CD14-positive monocyte (primary cell): Measurements from ENCODE around the gene PIAS1. TPM values are rescaled to one million over a fixed set of nuclear protein-coding genes. Genes with fewer than 3 reads are reported as not detected.
A peak's percentile ranks its signal among the peaks of the same experiment; 100 is the strongest.

ENCODE experiments used
- DNase-seq, 3 donors: peaks; one replicate each; pipeline ENCODE4 v3.0.0-alpha.2; 2011 to 2022
- H2AFZ ChIP-seq: 2 replicates; pipeline ENCODE4 v1.6.0; 2012; ENCODE audit warnings: mild to moderate bottlenecking, low read depth, low read length, inconsistent platforms; ENCODE audit not compliant: insufficient read depth, poor library complexity, severe bottlenecking
- H3K27ac ChIP-seq, 2 donors: 1 replicate in 1 of 2; 2 replicates in 1 of 2; pipeline ENCODE4 v1.5.1; 2012 to 2013; ENCODE audit warnings: low read length in 2 of 2, control low read depth in 1 of 2, inconsistent platforms in 1 of 2, low read depth in 1 of 2, mild to moderate bottlenecking in 1 of 2
- H3K27me3 ChIP-seq, 2 donors: one replicate each; pipeline versions ENCODE4 v1.6.0 to v1.6.1; 2011 to 2013; ENCODE audit warnings: low read length in 2 of 2; ENCODE audit not compliant: control insufficient read depth in 2 of 2, insufficient read depth in 2 of 2
- H3K36me3 ChIP-seq, 2 donors: replicated peaks in 1 of 2; 1 replicate in 1 of 2; 2 replicates in 1 of 2; pipeline versions ENCODE4 v1.5.1 to v1.6.1; 2012 to 2013; ENCODE audit warnings: low read length in 2 of 2, control low read depth in 1 of 2, inconsistent platforms in 1 of 2, mild to moderate bottlenecking in 1 of 2; ENCODE audit not compliant: insufficient read depth in 2 of 2, control insufficient read depth in 1 of 2
- H3K4me1 ChIP-seq, 2 donors: 1 replicate in 1 of 2; 2 replicates in 1 of 2; pipeline versions ENCODE4 v1.5.1 to v1.6.1; 2012 to 2013; ENCODE audit warnings: low read length in 2 of 2, control low read depth in 1 of 2, inconsistent platforms in 1 of 2, mild to moderate bottlenecking in 1 of 2, moderate library complexity in 1 of 2; ENCODE audit not compliant: insufficient read depth in 2 of 2, control insufficient read depth in 1 of 2
- H3K4me2 ChIP-seq: replicated peaks from 2 replicates; pipeline ENCODE3; 2012; ENCODE audit warnings: low read length, moderate library complexity, mild to moderate bottlenecking; ENCODE audit not compliant: poor library complexity, severe bottlenecking; ENCODE audit errors: extremely low read depth
- H3K4me3 ChIP-seq, 3 experiments: fragments of 200-600 bp in 1 of 3; sonication (generic) in 1 of 3; replicated peaks in 1 of 3; 1 replicate in 2 of 3; 2 replicates in 1 of 3; pipeline ENCODE4 v1.5.1; 2011 to 2013; ENCODE audit warnings: low read length in 3 of 3, mild to moderate bottlenecking in 3 of 3, control low read depth in 2 of 3, low read depth in 2 of 3, inconsistent platforms in 1 of 3, moderate library complexity in 1 of 3
- H3K79me2 ChIP-seq: 2 replicates; pipeline ENCODE4 v1.6.0; 2012; ENCODE audit warnings: mild to moderate bottlenecking, control low read depth, inconsistent platforms, low read length, moderate library complexity; ENCODE audit not compliant: insufficient read depth
- H3K9ac ChIP-seq: 2 replicates; pipeline ENCODE4 v1.6.0; 2017; ENCODE audit warnings: low read length, mild to moderate bottlenecking; ENCODE audit not compliant: insufficient read depth, poor library complexity, severe bottlenecking
- H3K9me3 ChIP-seq, 2 donors: replicated peaks in 1 of 2; 1 replicate in 1 of 2; 2 replicates in 1 of 2; pipeline versions ENCODE4 v1.5.1 to v1.6.1; 2012 to 2013; ENCODE audit warnings: low read length in 2 of 2, control low read depth in 1 of 2; ENCODE audit not compliant: control insufficient read depth in 1 of 2, insufficient read depth in 1 of 2
- H4K20me1 ChIP-seq: 2 replicates; pipeline ENCODE4 v1.6.0; 2012; ENCODE audit warnings: mild to moderate bottlenecking, low read length, control low read depth, moderate library complexity; ENCODE audit not compliant: insufficient read depth
- H3K27ac Mint-ChIP-seq, 7 donors: one replicate each; pipeline ENCODE4 v1.8.0; 2020; ENCODE audit warnings: mild to moderate bottlenecking in 7 of 7, mixed read lengths in 7 of 7, moderate library complexity in 6 of 7, inconsistent platforms in 2 of 7
- H3K27me3 Mint-ChIP-seq, 3 donors: one replicate each; pipeline ENCODE4 v1.8.0; 2021 to 2022; ENCODE audit warnings: low read depth in 3 of 3, mild to moderate bottlenecking in 3 of 3, mixed read lengths in 3 of 3, moderate library complexity in 3 of 3, inconsistent platforms in 1 of 3
- H3K36me3 Mint-ChIP-seq, 2 donors: one replicate each; pipeline ENCODE4 v1.8.0; 2020; ENCODE audit warnings: mixed read lengths in 2 of 2, inconsistent platforms in 1 of 2, mild to moderate bottlenecking in 1 of 2
- H3K4me1 Mint-ChIP-seq: one replicate; pipeline ENCODE4 v1.8.0; 2020; ENCODE audit warnings: mild to moderate bottlenecking, mixed read lengths
- H3K4me3 Mint-ChIP-seq, 2 donors: one replicate each; pipeline ENCODE4 v1.8.0; 2020; ENCODE audit warnings: mild to moderate bottlenecking in 2 of 2, mixed read lengths in 2 of 2, moderate library complexity in 1 of 2
- H3K9me3 Mint-ChIP-seq, 7 donors: one replicate each; pipeline ENCODE4 v1.8.0; 2020 to 2022; ENCODE audit warnings: mixed read lengths in 7 of 7, mild to moderate bottlenecking in 6 of 7, moderate library complexity in 6 of 7, inconsistent platforms in 2 of 7
- WGBS: methylation state at CpG from one replicate; pipeline ENCODE4 v1.1.5; 2013; ENCODE audit warnings: missing lambda C conversion rate; ENCODE audit not compliant: insufficient coverage; 5-methylcytosine and 5-hydroxymethylcytosine counted together
- intact Hi-C, 2 donors: fragments of 100-400 bp; cut with micrococcal nuclease; formaldehyde crosslinking; loops; one replicate each; pipeline versions ENCODE4 v1.15.0 to v1.15.1; 2023
- polyA plus RNA-seq, 3 donors: library from polyadenylated mRNA; depleted of rRNA in 1 of 3; unstranded in 2 of 3; stranded (reverse) in 1 of 3; fragments of 300-500 nt in 2 of 3; fragments of >200 nt in 1 of 3; fragmentation: Illumina TruSeq in 2 of 3; gene quantifications; 1 replicate in 2 of 3; 2 replicates in 1 of 3; pipeline ENCODE4 v1.2.3, GENCODE V29; 2012 to 2021
- TF ChIP-seq, protein P1 (sequence below): fragments of 200-600 bp; IDR thresholded peaks from one replicate; pipeline ENCODE4 v1.8.0; 2022; ENCODE audit warnings: antibody characterized with exemption, mild to moderate bottlenecking

Gene PIAS1
- polyA plus RNA-seq, 3 donors: 47.3 to 109 (median 89.8) TPM

DNA sequence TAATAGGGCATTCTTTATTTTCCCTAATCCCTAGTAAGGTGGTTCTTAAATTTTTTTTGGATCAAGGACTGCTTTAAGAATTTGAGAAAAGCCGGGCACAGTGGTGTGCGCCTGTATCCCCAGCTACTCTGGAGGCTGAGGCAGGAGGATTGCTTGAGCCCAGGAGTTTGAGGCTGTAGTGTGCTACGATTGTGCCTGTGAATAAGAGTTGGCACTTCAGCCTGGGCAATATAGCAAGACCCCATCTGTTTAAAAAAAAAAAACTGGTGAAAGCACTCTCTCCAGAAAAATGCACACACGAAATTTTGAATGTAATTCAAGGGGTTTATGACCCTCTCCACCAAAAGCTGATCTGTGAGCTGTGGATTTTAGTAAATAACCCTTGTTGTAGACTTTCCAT, 119.0 kb downstream of the PIAS1 start:
- H3K36me3 Mint-ChIP-seq: peaks cover 45 to 56% of the 10 kb centered on the region in 2 donors
- H3K4me1 ChIP-seq: no peaks in the 10 kb centered on the region
- H3K27me3 Mint-ChIP-seq: no peaks in the 10 kb centered on the region
- H3K27ac Mint-ChIP-seq: no peak overlapping the region
- no peak overlapping the region for H3K4me3 ChIP-seq
- H3K79me2 ChIP-seq: peaks cover 24% of the 10 kb centered on the region
- H3K9me3 Mint-ChIP-seq: no peaks in the 10 kb centered on the region
- H3K36me3 ChIP-seq: peaks cover 61 to 92% of the 10 kb centered on the region in 2 donors
- intact Hi-C loops: no loop called here
- H3K27ac ChIP-seq: peak overlapping the region in 1 of 2 donors; percentile 22
- H3K9me3 ChIP-seq: no peaks in the 10 kb centered on the region
- TF ChIP-seq, protein P1, sequence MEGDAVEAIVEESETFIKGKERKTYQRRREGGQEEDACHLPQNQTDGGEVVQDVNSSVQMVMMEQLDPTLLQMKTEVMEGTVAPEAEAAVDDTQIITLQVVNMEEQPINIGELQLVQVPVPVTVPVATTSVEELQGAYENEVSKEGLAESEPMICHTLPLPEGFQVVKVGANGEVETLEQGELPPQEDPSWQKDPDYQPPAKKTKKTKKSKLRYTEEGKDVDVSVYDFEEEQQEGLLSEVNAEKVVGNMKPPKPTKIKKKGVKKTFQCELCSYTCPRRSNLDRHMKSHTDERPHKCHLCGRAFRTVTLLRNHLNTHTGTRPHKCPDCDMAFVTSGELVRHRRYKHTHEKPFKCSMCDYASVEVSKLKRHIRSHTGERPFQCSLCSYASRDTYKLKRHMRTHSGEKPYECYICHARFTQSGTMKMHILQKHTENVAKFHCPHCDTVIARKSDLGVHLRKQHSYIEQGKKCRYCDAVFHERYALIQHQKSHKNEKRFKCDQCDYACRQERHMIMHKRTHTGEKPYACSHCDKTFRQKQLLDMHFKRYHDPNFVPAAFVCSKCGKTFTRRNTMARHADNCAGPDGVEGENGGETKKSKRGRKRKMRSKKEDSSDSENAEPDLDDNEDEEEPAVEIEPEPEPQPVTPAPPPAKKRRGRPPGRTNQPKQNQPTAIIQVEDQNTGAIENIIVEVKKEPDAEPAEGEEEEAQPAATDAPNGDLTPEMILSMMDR: no peak
- no peak for DNase-seq
- H3K4me3 Mint-ChIP-seq: no peak overlapping the region
- no peaks in the 10 kb centered on the region for H3K4me1 Mint-ChIP-seq
- 100% methylated on average over 2 of the region's 4 CpGs for WGBS
- H4K20me1 ChIP-seq: peaks cover 79% of the 10 kb centered on the region
- H2AFZ ChIP-seq: no peak overlapping the region
- no peaks in the 10 kb centered on the region for H3K27me3 ChIP-seq
- H3K9ac ChIP-seq: no peak overlapping the region
- no peak overlapping the region for H3K4me2 ChIP-seq

DNA sequence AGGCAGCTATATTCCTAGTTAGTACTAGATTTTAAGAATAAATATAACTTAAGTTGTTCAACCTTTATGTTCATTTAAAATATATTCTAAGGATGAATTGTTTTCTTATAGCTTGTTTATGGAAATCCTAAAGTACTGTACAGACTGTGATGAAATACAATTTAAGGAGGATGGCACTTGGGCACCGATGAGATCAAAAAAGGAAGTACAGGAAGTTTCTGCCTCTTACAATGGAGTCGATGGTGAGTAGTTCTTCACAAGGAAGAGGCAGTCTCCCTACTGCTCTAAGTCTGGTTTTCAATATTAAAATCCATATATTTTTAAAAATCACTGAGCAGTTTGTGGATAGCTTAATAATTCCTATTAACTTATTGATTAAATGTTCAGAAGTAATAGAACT, 121.4 kb downstream of the PIAS1 start:
- Histone ChIP-seq H3K4me1 (no peaks in the 10 kb centered on the region), H3K27ac (peak overlapping the region in 1 of 2 donors; percentile 45), H3K4me2 (no peak overlapping the region), H3K9me3 (no peaks in the 10 kb centered on the region), H3K4me3 (no peak overlapping the region), H4K20me1 (peaks cover 78% of the 10 kb centered on the region), H3K9ac (no peak overlapping the region), H3K79me2 (peaks cover 28% of the 10 kb centered on the region), H3K27me3 (no peaks in the 10 kb centered on the region), H2AFZ (no peak overlapping the region), H3K36me3 (peaks cover 60 to 90% of the 10 kb centered on the region in 2 donors)
- H3K27me3 Mint-ChIP-seq: no peaks in the 10 kb centered on the region
- peaks cover 47 to 64% of the 10 kb centered on the region in 2 donors for H3K36me3 Mint-ChIP-seq
- WGBS: 0% methylated on average over 1 of the region's 2 CpGs
- no peak overlapping the region for H3K27ac Mint-ChIP-seq
- intact Hi-C loops: no loop called here
- TF ChIP-seq, protein P1: no peak
- H3K4me1 Mint-ChIP-seq: no peaks in the 10 kb centered on the region
- H3K9me3 Mint-ChIP-seq: no peaks in the 10 kb centered on the region
- DNase-seq: peak; percentile 19 to 49 (median 38)
- no peak overlapping the region for H3K4me3 Mint-ChIP-seq
